Neural cell (in vitro differentiated cells): ENCODE data around the gene LRRN3. TPM values are rescaled to one million over a fixed set of nuclear protein-coding genes. Genes with fewer than 3 reads are reported as not detected.

Experiments used
- H2AFZ ChIP-seq: fragments of 200-600, 300-800 bp; sonication (generic), shearing (Covaris generic); 2 replicates; pipeline ENCODE4 v1.6.0; 2014; ENCODE audit warnings: low read depth, mild to moderate bottlenecking, antibody characterized with exemption, low read length, moderate library complexity
- H3F3A ChIP-seq: fragments of 200-600 bp; shearing (Covaris generic); 2 replicates; pipeline ENCODE4 v1.6.1; 2016; ENCODE audit warnings: mild to moderate bottlenecking, moderate library complexity, mixed read lengths, antibody characterized with exemption, low read length; ENCODE audit not compliant: insufficient read depth, poor library complexity, severe bottlenecking
- H3K27ac ChIP-seq: fragments of 200-600, 300-800 bp; sonication (generic), shearing (Covaris generic); 2 replicates; pipeline ENCODE4 v1.5.1; 2014; ENCODE audit warnings: mild to moderate bottlenecking, low read length, moderate library complexity
- H3K27me3 ChIP-seq: fragments of 300-800, 200-600 bp; sonication (generic), shearing (Covaris generic); 2 replicates; pipeline ENCODE4 v1.6.0; 2014; ENCODE audit warnings: mild to moderate bottlenecking, low read depth, low read length, moderate library complexity; ENCODE audit not compliant: insufficient read depth
- H3K36me3 ChIP-seq: fragments of 300-800, 200-600 bp; sonication (generic), shearing (Covaris generic); 2 replicates; pipeline ENCODE4 v1.5.1; 2014; ENCODE audit warnings: mild to moderate bottlenecking, antibody characterized with exemption, low read length, moderate library complexity; ENCODE audit not compliant: insufficient read depth
- H3K4me2 ChIP-seq: fragments of 300-800, 200-600 bp; sonication (generic), shearing (Covaris generic); 2 replicates; pipeline ENCODE4 v1.6.0; 2014; ENCODE audit warnings: mild to moderate bottlenecking, low read length
- H3K4me3 ChIP-seq: fragments of 300-800, 200-600 bp; sonication (generic), shearing (Covaris generic); 2 replicates; pipeline ENCODE4 v1.5.1; 2014; ENCODE audit warnings: mild to moderate bottlenecking, low read length, moderate library complexity
- H3K79me2 ChIP-seq: fragments of 200-600 bp; shearing (Covaris generic); replicated peaks from 2 replicates; pipeline ENCODE4 v1.6.0; 2014; ENCODE audit warnings: mild to moderate bottlenecking, low read length, moderate library complexity; ENCODE audit not compliant: insufficient read depth
- H3K9ac ChIP-seq: fragments of 300-800, 200-600 bp; sonication (generic), shearing (Covaris generic); 2 replicates; pipeline ENCODE4 v1.6.1; 2016; ENCODE audit warnings: mild to moderate bottlenecking, low read length, mixed read lengths
- H3K9me2 ChIP-seq: fragments of 200-600 bp; shearing (Covaris generic); 2 replicates; pipeline ENCODE4 v1.6.1; 2016; ENCODE audit warnings: mild to moderate bottlenecking, low read length, mixed read lengths; ENCODE audit not compliant: insufficient read depth
- H3K9me3 ChIP-seq: fragments of 200-600, 300-800 bp; sonication (generic), shearing (Covaris generic); 2 replicates; pipeline ENCODE4 v1.6.1; 2016; ENCODE audit warnings: mild to moderate bottlenecking, mixed run types, low read length, moderate library complexity, mixed read lengths
- H4K20me1 ChIP-seq: fragments of 200-600 bp; shearing (Covaris generic); 2 replicates; pipeline ENCODE4 v1.6.1; 2016; ENCODE audit warnings: mild to moderate bottlenecking, mixed run types; ENCODE audit not compliant: insufficient read depth
- EP300 ChIP-seq: fragments of 450-650 bp; conservative IDR thresholded peaks from 2 replicates; pipeline ENCODE4 v1.6.1; 2014; ENCODE audit warnings: antibody characterized with exemption, mild to moderate bottlenecking, moderate library complexity; ENCODE audit not compliant: poor library complexity, severe bottlenecking
- EZH2 ChIP-seq: fragments of 200-600, 300-800 bp; shearing (Covaris generic), sonication (generic); IDR thresholded peaks from 2 replicates; pipeline ENCODE4 v1.6.1; 2014; ENCODE audit warnings: antibody characterized with exemption, low read length, borderline replicate concordance, mild to moderate bottlenecking; ENCODE audit not compliant: insufficient read depth, poor library complexity, severe bottlenecking
- MXI1 ChIP-seq: fragments of 450-650 bp; conservative IDR thresholded peaks from 2 replicates; pipeline ENCODE4 v1.6.1; 2014; ENCODE audit warnings: antibody characterized with exemption, mild to moderate bottlenecking; ENCODE audit not compliant: poor library complexity, severe bottlenecking
- POLR2AphosphoS5 ChIP-seq: IDR thresholded peaks from 2 replicates; pipeline ENCODE4 v1.6.1; 2012
- RAD21 ChIP-seq: fragments of 450-650 bp; conservative IDR thresholded peaks from 2 replicates; pipeline ENCODE4 v1.6.1; 2014; ENCODE audit warnings: antibody characterized with exemption, mild to moderate bottlenecking, moderate library complexity
- SMC3 ChIP-seq: fragments of 450-650 bp; conservative IDR thresholded peaks from 2 replicates; pipeline ENCODE4 v1.6.1; 2014; ENCODE audit warnings: antibody characterized with exemption, mild to moderate bottlenecking, moderate library complexity; ENCODE audit not compliant: poor library complexity
- TAF1 ChIP-seq: IDR thresholded peaks from 2 replicates; pipeline ENCODE4 v1.6.1; 2012; ENCODE audit warnings: low read depth
- polyA plus RNA-seq: library from polyadenylated mRNA; depleted of rRNA; stranded (reverse); fragments of >200 nt; gene quantifications from 2 replicates; pipeline ENCODE4 v1.2.3, GENCODE V29; 2014
- TF ChIP-seq, protein P1 (sequence below): fragments of 450-650 bp; IDR thresholded peaks from 2 replicates; pipeline ENCODE4 v1.5.1; 2014; ENCODE audit warnings: antibody characterized with exemption, mild to moderate bottlenecking, moderate library complexity; ENCODE audit not compliant: poor library complexity, severe bottlenecking
- TF ChIP-seq, protein P2 (sequence below): IDR thresholded peaks from 2 replicates; pipeline ENCODE4 v1.6.1; 2012; ENCODE audit warnings: borderline replicate concordance

The LRRN3 gene
- polyA plus RNA-seq, 1 donor from 2014 or later, result 138 TPM

DNA sequence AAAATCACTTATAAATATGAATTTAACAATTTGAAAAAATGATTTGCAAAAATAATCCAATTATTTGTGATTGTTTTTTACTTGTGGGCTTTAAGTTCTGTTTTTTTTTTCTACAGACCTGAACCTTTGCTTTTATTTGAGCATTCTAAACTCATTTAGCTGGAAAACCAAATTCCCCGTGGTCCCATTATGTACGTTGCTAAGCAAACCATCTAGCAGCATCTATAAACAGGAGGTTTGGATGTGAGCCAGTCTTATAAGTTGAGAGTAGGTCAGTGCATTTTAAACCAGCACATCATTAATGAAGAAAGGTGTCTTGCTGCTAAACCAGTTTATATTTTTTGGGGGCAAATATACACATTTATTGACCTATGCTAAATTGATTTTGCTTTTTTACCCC is 77.3 kb downstream of the LRRN3 start:
- Histone ChIP-seq H3K27me3 (no peaks in the 10 kb centered on the region), H3K9ac (no peak overlapping the region), H3K4me3 (no peak overlapping the region), H3K4me2 (no peak overlapping the region), H3K27ac (no peak overlapping the region), H3F3A (no peaks in the 10 kb centered on the region), H3K9me2 (no peaks in the 10 kb centered on the region), H3K79me2 (no peaks in the 10 kb centered on the region), H3K36me3 (no peaks in the 10 kb centered on the region), H4K20me1 (no peaks in the 10 kb centered on the region), H2AFZ (no peak overlapping the region), H3K9me3 (no peaks in the 10 kb centered on the region)
- TF ChIP-seq SMC3, result no peak
- TF ChIP-seq, protein P1, sequence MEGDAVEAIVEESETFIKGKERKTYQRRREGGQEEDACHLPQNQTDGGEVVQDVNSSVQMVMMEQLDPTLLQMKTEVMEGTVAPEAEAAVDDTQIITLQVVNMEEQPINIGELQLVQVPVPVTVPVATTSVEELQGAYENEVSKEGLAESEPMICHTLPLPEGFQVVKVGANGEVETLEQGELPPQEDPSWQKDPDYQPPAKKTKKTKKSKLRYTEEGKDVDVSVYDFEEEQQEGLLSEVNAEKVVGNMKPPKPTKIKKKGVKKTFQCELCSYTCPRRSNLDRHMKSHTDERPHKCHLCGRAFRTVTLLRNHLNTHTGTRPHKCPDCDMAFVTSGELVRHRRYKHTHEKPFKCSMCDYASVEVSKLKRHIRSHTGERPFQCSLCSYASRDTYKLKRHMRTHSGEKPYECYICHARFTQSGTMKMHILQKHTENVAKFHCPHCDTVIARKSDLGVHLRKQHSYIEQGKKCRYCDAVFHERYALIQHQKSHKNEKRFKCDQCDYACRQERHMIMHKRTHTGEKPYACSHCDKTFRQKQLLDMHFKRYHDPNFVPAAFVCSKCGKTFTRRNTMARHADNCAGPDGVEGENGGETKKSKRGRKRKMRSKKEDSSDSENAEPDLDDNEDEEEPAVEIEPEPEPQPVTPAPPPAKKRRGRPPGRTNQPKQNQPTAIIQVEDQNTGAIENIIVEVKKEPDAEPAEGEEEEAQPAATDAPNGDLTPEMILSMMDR, result no peak
- no peak for TF ChIP-seq EZH2
- TF ChIP-seq RAD21, result no peak
- no peak for TF ChIP-seq TAF1
- TF ChIP-seq EP300, result no peak
- TF ChIP-seq MXI1, result no peak
- TF ChIP-seq POLR2AphosphoS5, result no peak
- TF ChIP-seq, protein P2, sequence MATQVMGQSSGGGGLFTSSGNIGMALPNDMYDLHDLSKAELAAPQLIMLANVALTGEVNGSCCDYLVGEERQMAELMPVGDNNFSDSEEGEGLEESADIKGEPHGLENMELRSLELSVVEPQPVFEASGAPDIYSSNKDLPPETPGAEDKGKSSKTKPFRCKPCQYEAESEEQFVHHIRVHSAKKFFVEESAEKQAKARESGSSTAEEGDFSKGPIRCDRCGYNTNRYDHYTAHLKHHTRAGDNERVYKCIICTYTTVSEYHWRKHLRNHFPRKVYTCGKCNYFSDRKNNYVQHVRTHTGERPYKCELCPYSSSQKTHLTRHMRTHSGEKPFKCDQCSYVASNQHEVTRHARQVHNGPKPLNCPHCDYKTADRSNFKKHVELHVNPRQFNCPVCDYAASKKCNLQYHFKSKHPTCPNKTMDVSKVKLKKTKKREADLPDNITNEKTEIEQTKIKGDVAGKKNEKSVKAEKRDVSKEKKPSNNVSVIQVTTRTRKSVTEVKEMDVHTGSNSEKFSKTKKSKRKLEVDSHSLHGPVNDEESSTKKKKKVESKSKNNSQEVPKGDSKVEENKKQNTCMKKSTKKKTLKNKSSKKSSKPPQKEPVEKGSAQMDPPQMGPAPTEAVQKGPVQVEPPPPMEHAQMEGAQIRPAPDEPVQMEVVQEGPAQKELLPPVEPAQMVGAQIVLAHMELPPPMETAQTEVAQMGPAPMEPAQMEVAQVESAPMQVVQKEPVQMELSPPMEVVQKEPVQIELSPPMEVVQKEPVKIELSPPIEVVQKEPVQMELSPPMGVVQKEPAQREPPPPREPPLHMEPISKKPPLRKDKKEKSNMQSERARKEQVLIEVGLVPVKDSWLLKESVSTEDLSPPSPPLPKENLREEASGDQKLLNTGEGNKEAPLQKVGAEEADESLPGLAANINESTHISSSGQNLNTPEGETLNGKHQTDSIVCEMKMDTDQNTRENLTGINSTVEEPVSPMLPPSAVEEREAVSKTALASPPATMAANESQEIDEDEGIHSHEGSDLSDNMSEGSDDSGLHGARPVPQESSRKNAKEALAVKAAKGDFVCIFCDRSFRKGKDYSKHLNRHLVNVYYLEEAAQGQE, result no peak

DNA sequence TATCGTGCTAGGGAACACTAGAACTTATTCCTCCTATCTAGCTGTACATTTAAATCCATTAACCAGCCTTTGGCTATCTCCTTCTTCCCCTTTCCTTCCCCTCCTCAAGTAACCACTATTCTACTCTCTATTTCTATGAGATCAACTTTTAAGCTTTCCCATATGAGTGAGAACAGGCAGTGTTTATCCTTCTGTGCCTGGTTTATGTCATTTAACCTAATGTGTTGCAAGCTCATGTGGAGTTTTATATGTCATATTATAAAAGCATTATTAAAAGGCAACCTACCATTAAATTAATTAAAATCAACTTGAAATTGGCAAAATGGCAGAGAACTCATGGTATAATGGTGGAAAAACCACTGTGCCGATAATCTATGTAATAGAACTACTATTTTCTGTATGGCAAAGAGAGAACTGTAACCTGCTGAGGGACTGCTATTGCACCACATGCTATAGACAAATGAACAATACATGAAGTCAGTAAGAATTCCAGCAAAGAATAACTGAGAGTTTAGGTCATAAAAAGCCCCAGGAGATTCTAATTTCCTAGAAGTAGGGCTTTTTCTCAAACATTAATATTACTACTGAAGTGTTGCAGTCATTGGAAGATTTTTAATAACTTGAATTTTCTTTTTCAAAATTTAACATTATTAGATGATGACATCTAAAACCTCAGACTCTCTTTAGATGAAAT is 81.8 kb downstream of the LRRN3 start:
- Histone ChIP-seq H3K4me3 (no peak overlapping the region), H3K27me3 (no peaks in the 10 kb centered on the region), H3K9me3 (no peaks in the 10 kb centered on the region), H3K79me2 (no peaks in the 10 kb centered on the region), H4K20me1 (no peaks in the 10 kb centered on the region), H3K9ac (no peak overlapping the region), H3K9me2 (no peaks in the 10 kb centered on the region), H3K36me3 (no peaks in the 10 kb centered on the region), H3F3A (no peaks in the 10 kb centered on the region), H3K27ac (no peak overlapping the region), H3K4me2 (no peak overlapping the region), H2AFZ (no peak overlapping the region)
- TF ChIP-seq, protein P2, result no peak
- no peak for TF ChIP-seq POLR2AphosphoS5
- TF ChIP-seq SMC3, result no peak
- no peak for TF ChIP-seq EP300
- no peak for TF ChIP-seq MXI1
- TF ChIP-seq, protein P1, result no peak
- no peak for TF ChIP-seq TAF1
- TF ChIP-seq RAD21, result no peak
- no peak for TF ChIP-seq EZH2
